Fibroblast of lung (primary cell): ENCODE results near the gene DXO.

Experiments used
- CTCF ChIP-seq, 2 donors: IDR thresholded peaks in 1 of 2; conservative IDR thresholded peaks in 1 of 2; 1 replicate in 1 of 2; 2 replicates in 1 of 2; pipeline ENCODE4 v1.5.1; 2011 to 2012; ENCODE audit warnings: low read length in 2 of 2, control low read depth in 1 of 2, inconsistent platforms in 1 of 2, low read depth in 1 of 2, mild to moderate bottlenecking in 1 of 2
- EZH2 ChIP-seq: IDR thresholded peaks from 2 replicates; pipeline ENCODE4 v1.5.1; 2012; ENCODE audit warnings: low read length, control low read depth, mild to moderate bottlenecking; ENCODE audit errors: missing control alignments

DNA sequence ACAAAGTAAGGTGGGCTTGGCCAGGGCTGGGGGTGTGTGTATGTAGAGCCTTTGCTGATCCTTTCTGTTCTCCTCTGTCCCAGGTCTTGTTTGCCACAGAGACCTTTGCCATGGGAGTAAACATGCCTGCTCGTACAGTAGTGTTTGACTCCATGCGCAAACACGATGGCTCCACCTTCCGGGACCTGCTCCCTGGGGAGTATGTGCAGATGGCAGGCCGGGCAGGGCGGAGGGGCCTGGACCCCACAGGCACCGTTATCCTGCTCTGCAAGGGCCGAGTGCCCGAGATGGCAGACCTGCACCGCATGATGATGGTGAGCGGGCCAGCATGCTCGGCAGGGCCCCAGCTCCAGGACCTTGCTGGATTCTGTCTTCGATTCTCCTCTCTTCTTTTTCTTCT lies 6.2 kb downstream of the DXO start:
- no peak for TF ChIP-seq CTCF (conservative IDR thresholded peaks at IDR 0.05 in 1 of 2, IDR thresholded peaks at IDR 0.05 in 1 of 2; ENCODE audit: low read depth in 1 of 2, low read length in 2 of 2)
- no peak for TF ChIP-seq EZH2
